Mucosa of rectum (tissue), 2 donors: Measurements from ENCODE around the gene PPP2R5D.

Source experiments
- H3K27ac ChIP-seq, 2 donors: one replicate each; pipeline ENCODE4 v1.7.0; 2013; ENCODE audit warnings: inconsistent platforms in 2 of 2, low read depth in 2 of 2, low read length in 2 of 2
- H3K27me3 ChIP-seq, 2 donors: one replicate each; pipeline ENCODE4 v1.7.0; 2013; ENCODE audit warnings: low read length in 2 of 2; ENCODE audit not compliant: control insufficient read depth in 2 of 2, insufficient read depth in 2 of 2
- H3K36me3 ChIP-seq, 2 donors: one replicate each; pipeline ENCODE4 v1.7.0; 2013; ENCODE audit warnings: low read length in 2 of 2; ENCODE audit not compliant: control insufficient read depth in 2 of 2, insufficient read depth in 2 of 2
- H3K4me1 ChIP-seq, 2 donors: one replicate each; pipeline ENCODE4 v1.7.0; 2013; ENCODE audit warnings: low read length in 2 of 2, mild to moderate bottlenecking in 1 of 2; ENCODE audit not compliant: control insufficient read depth in 2 of 2, insufficient read depth in 2 of 2
- H3K4me3 ChIP-seq, 2 donors: one replicate each; pipeline ENCODE4 v1.7.0; 2013; ENCODE audit warnings: low read length in 2 of 2
- H3K9ac ChIP-seq, 2 donors: one replicate each; pipeline ENCODE4 v1.7.0; 2013; ENCODE audit warnings: low read length in 2 of 2, low read depth in 1 of 2, mild to moderate bottlenecking in 1 of 2
- H3K9me3 ChIP-seq, 2 donors: one replicate each; pipeline ENCODE4 v1.7.0; 2013; ENCODE audit warnings: low read length in 2 of 2; ENCODE audit not compliant: control insufficient read depth in 2 of 2
- donor health status: healthy.
- donor health status: Normal muscosa, but diverticular disease.

Gene PPP2R5D

DNA sequence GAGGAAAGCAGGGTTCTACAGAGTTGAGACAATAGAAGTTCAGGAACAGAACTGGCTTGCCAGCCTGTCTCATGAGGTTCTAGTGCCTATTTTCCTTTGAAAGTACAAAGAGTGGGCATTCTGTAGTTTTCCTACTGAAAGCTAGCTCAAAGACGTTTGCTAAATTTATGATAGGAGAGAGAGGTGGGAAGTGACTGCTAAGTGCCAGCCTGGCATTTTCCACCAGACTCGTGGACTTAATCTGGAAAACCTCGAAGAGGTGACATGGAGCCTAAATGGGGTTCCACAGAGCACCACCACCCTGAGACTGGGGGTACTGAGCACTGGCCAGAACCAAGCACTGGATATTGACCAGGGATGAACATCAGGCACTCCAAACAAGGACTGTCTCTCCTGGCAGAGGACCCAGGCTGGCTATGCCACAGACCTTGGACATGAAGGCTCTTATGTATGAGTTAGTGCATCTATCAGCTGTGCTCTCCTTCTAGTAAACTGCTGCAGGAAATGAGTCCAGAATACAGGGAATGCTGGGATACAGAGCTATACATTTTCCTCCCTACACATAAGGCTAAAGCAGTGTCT is 12.5 kb upstream of the PPP2R5D start:
- Histone ChIP-seq H3K4me1 (no peaks in the 10 kb centered on the region), H3K27me3 (no peaks in the 10 kb centered on the region)

DNA sequence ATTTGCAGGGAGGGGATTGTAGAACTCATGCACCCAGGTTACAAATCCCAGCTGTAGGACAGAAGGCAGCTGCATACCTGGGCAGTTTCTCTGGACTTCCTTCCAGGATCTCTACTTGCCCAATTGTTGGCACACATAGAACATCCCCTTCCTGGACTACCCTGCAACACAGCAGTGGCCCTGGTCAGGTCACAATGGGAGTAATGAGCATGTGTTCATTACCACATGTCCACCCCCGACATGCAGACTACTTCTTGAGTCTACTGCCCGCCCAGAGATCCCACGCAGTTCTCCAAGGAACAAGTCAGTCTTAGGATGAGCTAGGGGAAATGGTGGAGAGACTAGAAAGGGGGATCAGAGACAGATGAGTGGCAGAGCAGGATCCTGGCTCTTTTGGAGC is 10.4 kb upstream of the PPP2R5D start:
- Histone ChIP-seq H3K9ac (no peak overlapping the region), H3K4me1 (peaks cover 4 to 7% of the 10 kb centered on the region in 2 donors), H3K4me3 (no peak overlapping the region), H3K9me3 (no peaks in the 10 kb centered on the region), H3K27me3 (no peaks in the 10 kb centered on the region), H3K27ac (no peak overlapping the region), H3K36me3 (peaks cover 10 to 12% of the 10 kb centered on the region in 2 donors)

More for the DNA sequence above, 12.5 kb upstream of the PPP2R5D start:
- H3K27ac ChIP-seq: no peak overlapping the region
- H3K9me3 ChIP-seq: no peaks in the 10 kb centered on the region
- no peak overlapping the region for H3K4me3 ChIP-seq
- no peak overlapping the region for H3K9ac ChIP-seq
- H3K36me3 ChIP-seq: peaks cover 16 to 20% of the 10 kb centered on the region in 2 donors

DNA sequence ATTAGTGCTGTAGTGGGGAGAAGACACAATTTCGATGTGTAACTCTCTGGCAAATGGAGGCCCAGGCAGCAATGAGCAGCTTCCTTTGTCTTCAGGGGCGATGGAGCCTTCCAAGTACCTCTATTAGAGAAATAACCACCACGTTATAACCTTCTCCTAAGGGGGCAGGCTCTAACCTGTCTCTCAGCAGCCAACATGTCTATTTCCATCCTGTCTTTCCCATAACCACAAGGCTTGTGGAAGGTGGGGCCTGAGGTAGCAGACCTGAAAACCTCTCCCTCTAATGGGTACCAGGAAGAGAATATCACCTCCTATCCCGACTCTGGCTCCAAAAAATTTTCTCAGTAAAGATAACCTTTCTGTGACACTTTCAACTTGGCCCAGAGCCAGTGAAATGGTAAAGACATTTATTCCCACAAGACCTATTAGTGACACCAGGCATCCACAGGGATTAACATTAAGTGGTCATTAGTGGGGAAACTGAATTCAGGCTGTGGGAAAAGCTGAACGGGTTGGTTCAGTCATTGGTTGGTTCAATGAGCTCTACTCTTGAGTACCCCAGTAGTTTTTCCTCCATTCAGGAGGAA is 9.4 kb upstream of the PPP2R5D start:
- H3K9me3 ChIP-seq: no peaks in the 10 kb centered on the region
- no peak overlapping the region for H3K4me3 ChIP-seq
- H3K27ac ChIP-seq: no peak overlapping the region
- peaks cover 6 to 8% of the 10 kb centered on the region in 2 donors for H3K36me3 ChIP-seq
- no peak overlapping the region for H3K9ac ChIP-seq
- H3K27me3 ChIP-seq: no peaks in the 10 kb centered on the region
- H3K4me1 ChIP-seq: peaks cover 11 to 12% of the 10 kb centered on the region in 2 donors

DNA sequence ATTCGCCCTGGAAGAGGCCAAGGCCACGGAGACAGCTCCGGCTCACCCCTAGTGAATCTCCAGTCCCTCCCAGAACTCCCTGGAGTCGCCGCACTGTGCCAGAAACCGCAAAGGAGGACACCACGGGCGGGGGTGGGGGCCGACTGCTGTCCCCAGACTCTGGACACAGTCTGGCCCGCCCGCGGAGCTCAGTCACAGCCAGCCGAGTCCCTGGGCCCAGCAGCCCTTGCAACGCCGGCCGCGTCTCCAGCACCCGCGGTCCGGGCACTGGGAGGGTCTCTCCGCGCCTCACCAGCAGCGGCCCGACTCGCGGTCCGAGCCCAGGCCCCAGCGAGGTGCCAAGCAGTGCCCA is 5.9 kb upstream of the PPP2R5D start:
- Histone ChIP-seq H3K27me3 (no peaks in the 10 kb centered on the region), H3K36me3 (peaks cover 4 to 6% of the 10 kb centered on the region in 2 donors), H3K27ac (peak overlapping the region; percentile 88 to 92), H3K9ac (peak overlapping the region; percentile 83 to 88), H3K4me3 (peak overlapping the region; percentile 85 to 95), H3K4me1 (peaks cover 12% of the 10 kb centered on the region in 2 donors), H3K9me3 (no peaks in the 10 kb centered on the region)

DNA sequence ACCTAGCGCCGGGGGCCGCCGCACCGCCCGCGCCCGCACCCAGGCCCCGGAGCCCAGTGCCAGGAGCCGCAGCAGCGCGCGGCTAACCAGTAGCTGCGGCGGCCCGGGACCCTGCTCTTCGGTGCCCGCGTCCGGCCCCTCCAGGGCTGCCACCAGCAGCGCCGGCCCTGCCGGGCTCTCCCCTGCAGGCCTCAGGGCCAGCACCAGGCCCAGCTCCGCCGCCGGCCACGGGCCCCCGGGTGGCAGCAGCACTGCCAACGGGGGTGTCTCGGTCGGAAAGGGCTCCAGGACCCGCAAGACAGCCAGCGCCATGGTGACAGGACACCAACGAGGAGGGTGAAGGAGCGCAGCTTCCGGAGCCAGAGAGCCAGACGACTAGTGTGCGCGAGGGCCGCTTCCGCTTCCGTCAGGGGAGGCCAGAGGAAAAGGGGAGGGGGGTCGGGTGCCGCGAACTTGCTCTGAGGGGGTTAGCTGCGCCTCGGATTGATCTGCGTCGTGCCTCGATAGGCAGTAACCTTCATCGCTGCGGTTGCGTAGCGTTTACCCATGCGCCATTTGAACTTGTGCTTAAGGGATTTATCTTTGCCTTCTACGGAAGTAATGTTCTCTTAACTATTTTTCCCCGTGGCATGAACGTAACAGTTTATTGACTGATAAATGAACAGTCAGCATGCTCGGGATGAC is 5.4 kb upstream of the PPP2R5D start, which contains the start of gene PEX6:
Gene PEX6 (minus strand): TSS at position 343 of the 684 bp plus-strand sequence. CDS start 31 bp downstream, at position 312.
- Histone ChIP-seq H3K4me3 (peak within 1 kb of the TSS; percentile 85 to 95), H3K9me3 (no peaks in the 10 kb centered on the region), H3K36me3 (peaks cover 2 to 4% of the 10 kb centered on the region in 2 donors), H3K4me1 (peaks cover 16% of the 10 kb centered on the region in 2 donors), H3K9ac (peak within 1 kb of the TSS; percentile 83 to 88), H3K27me3 (no peaks in the 10 kb centered on the region), H3K27ac (peak within 1 kb of the TSS; percentile 88 to 92)

DNA sequence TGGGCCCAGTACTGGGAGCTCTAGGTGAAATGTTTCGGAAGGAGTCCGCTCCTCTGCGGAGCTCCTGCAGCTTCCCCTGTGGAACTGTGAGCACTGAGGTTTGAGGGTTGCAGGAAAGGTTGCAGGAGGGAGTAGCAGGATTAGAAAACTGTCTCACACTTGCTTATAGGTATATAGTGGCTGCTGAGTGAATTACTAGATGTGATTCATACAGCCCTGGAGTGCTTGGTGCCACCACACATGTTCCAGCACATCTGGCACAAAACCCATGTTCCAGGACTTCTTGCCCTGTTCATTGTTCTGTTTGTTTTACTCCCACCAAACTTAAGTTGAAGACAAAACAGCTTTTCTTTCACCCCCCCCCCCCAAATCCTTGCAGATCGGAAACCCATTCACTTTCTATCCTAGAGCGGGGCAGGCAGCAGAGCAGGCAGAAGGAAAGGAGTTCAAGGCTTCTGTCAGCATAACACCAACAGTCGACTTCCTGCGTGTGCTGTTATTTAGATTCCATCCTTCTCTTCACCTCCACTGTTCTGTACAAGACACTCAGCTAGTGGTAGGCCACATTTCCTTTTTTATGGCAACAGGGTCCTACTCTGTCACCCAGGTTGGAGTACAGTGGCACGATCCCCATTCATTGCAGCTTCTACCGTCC is 4.7 kb upstream of the PPP2R5D start:
- Histone ChIP-seq H3K4me3 (peak overlapping the region; percentile 85 to 95), H3K36me3 (peaks cover 0 to 3% of the 10 kb centered on the region in 2 donors), H3K27ac (peak overlapping the region; percentile 88 to 92), H3K9me3 (no peaks in the 10 kb centered on the region), H3K4me1 (peaks cover 16% of the 10 kb centered on the region in 2 donors), H3K9ac (peak overlapping the region; percentile 83 to 88), H3K27me3 (no peaks in the 10 kb centered on the region)

DNA sequence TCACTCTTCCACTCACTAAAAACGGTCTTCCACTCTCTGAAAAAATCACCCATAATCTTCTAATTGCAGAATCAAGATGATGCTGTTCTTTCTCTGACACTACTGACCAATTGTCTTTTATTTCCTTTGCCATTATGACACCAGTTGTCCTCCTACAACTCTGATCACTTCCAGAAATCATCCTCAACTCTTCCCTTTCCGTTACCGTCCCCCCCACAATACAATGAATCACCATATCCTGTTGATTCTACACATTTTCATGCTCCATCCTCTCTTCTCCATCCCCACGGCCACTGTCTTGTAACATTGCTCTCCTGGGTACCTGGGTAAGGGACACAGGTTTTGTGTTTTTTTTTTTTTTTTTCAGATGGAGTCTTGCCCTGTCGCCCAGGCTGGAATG is 2.5 kb upstream of the PPP2R5D start:
- no peak overlapping the region for H3K4me3 ChIP-seq
- no peaks in the 10 kb centered on the region for H3K9me3 ChIP-seq
- H3K36me3 ChIP-seq: no peaks in the 10 kb centered on the region
- no peak overlapping the region for H3K27ac ChIP-seq
- H3K9ac ChIP-seq: no peak overlapping the region
- no peaks in the 10 kb centered on the region for H3K27me3 ChIP-seq
- peaks cover 28 to 31% of the 10 kb centered on the region in 2 donors for H3K4me1 ChIP-seq

DNA sequence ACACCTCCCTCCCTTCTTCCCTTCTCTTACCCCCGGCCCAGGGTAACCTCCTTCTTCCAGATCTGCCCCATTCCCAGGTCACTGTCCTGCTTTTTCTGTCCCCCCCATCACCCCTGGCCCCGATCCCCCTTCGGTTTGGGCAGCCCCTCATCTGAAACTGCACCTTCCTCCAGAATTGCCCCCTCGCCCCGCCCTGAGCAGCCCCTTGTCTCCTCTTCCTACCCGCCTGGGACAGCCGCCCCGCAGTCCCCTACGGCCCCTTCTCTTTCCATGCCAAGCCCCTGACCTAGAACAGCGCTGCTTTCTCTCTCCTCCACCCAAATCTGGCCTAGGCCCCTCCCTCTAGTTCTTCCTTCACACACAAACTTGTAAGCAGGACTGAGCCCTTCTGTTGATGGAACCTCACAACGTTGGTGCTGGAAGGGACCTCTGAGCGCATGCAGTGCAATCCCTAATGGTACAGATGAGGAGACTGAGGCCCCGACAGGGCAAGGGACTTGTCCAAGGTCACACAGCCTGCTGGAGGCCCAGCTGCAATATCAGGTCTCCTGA is 630 bp downstream of the PPP2R5D start:
- no peaks in the 10 kb centered on the region for H3K27me3 ChIP-seq
- peak overlapping the region; percentile 63 to 78 for H3K4me3 ChIP-seq
- no peaks in the 10 kb centered on the region for H3K9me3 ChIP-seq
- peak overlapping the region; percentile 64 to 67 for H3K27ac ChIP-seq
- H3K4me1 ChIP-seq: peaks cover 22 to 27% of the 10 kb centered on the region in 2 donors
- H3K9ac ChIP-seq: peak overlapping the region; percentile 81
- peaks cover 4 to 6% of the 10 kb centered on the region in 2 donors for H3K36me3 ChIP-seq

DNA sequence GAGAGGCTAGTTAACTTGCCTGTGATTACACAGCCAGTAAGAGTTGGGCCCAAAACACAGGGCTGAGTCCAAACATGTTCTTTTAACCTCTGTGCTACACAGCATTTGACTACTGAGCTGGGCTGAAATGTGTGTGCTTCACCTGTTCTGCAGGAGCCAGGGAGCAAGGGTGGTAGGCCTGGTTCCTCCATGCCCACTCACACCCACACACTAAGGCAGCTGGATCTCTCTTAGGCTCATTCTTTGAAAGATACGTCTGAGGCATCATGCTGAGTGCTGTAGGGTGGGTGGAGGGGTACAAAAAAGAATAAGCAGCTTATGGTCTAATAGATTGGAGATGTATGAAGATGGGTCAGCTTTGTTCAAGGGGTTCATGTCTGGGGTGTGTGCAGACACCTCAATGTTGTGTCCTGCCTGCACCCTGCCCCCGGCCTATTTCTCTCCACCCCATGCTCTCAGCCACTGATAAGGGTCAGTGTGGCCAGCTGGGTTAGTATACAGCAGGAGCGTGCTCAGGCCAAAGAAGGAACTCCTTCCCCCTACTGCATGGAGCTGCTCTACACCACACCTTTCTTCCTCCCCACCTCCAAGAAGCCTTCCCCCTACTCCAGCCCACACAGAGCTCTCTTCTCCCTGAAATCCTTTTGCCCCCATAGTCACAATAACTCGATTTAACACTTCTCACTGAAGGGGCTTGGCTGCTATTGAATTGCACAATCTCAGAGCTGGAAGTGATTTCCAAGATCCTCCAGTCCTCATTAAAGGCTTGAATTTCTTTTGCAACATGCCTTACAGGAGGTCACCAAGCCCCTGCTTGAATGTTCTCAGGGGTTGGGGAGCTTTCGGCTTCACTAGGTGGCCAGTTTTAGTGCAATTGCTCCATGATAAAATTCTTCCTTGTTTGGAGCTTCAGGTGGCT is 3.4 kb downstream of the PPP2R5D start:
- no peak overlapping the region for H3K27ac ChIP-seq
- peaks cover 13 to 14% of the 10 kb centered on the region in 2 donors for H3K36me3 ChIP-seq
- H3K9me3 ChIP-seq: no peaks in the 10 kb centered on the region
- H3K27me3 ChIP-seq: no peaks in the 10 kb centered on the region
- no peak overlapping the region for H3K4me3 ChIP-seq
- no peak overlapping the region for H3K9ac ChIP-seq
- peaks cover 22 to 27% of the 10 kb centered on the region in 2 donors for H3K4me1 ChIP-seq
